K562 (cell line): ENCODE data around the gene CACNA1C. TPM values are rescaled to one million over a fixed set of nuclear protein-coding genes. Genes with fewer than 3 reads are reported as not detected.

Source experiments
- ATAC-seq: fragments of 200-7000 bp; cut with Tn5 transposase; 3 replicates; pipeline ENCODE4 v1.9.1; 2020; ENCODE audit warnings: moderate library complexity
- BruUV-seq: library from RNA; stranded (reverse); fragments of 400-500 nt; replicated peaks from 2 replicates; lab custom pipeline; 2021; lab: Mats Ljungman, UMichigan
- CTCF ChIA-PET: fragments of 300-600 bp; formaldehyde crosslinking; extraction: SDS; loops from one replicate; lab custom pipeline; 2021; ENCODE audit warnings: low intra/inter-chr PET ratio; lab: Yijun Ruan, JAX
- POLR2A ChIA-PET: fragments of 300-600, 350-650 bp; sonication (Branson Sonifier 250); formaldehyde crosslinking; extraction: SDS; loops from one replicate; lab custom pipeline; 2021; ENCODE audit warnings: antibody characterized with exemption, inconsistent platforms; lab: Yijun Ruan, JAX
- DNase-seq, 4 experiments: peaks; one replicate each; pipeline versions ENCODE4 v3.0.0 to v3.0.0-alpha.2; 2011 to 2018; ENCODE audit warnings: low spot score in 3 of 4, mixed read lengths in 3 of 4; ENCODE audit errors: extremely low read depth in 1 of 4
- FAIRE-seq: peaks from 2 replicates; lab custom pipeline; 2011; peaks lifted over from hg19 to GRCh38; lab: Jason Lieb, UNC
- H2AFZ ChIP-seq: 2 replicates; pipeline ENCODE4 v1.6.0; 2011; ENCODE audit warnings: low read depth, low read length, control low read depth, inconsistent platforms
- H3K27ac ChIP-seq: fragments of 200-600 bp; 3 replicates; pipeline ENCODE4 v1.8.0; 2011; ENCODE audit warnings: low read depth, mild to moderate bottlenecking, control low read depth, inconsistent platforms, low read length, moderate library complexity, mixed read lengths; ENCODE audit errors: extremely low read depth
- H3K27me3 ChIP-seq, 2 experiments: fragments of 300-600 bp in 1 of 2; 2 replicates in 1 of 2; 3 replicates in 1 of 2; pipeline versions ENCODE4 v1.6.0 to v1.8.0; 2011; ENCODE audit warnings: inconsistent platforms in 2 of 2, low read length in 2 of 2, mild to moderate bottlenecking in 1 of 2, mixed read lengths in 1 of 2, moderate library complexity in 1 of 2; ENCODE audit not compliant: control insufficient read depth in 2 of 2, insufficient read depth in 2 of 2
- H3K36me3 ChIP-seq: fragments of 300-600 bp; 3 replicates; pipeline ENCODE4 v1.8.0; 2011; ENCODE audit warnings: mild to moderate bottlenecking, low read length, inconsistent platforms; ENCODE audit not compliant: control insufficient read depth, insufficient read depth
- H3K4me1 ChIP-seq, 2 experiments: fragments of 200-600 bp in 1 of 2; replicated peaks in 1 of 2; 2 replicates in 1 of 2; 3 replicates in 1 of 2; pipeline versions ENCODE4 v1.5.1 to v1.8.0; 2011; ENCODE audit warnings: inconsistent platforms in 2 of 2, low read length in 2 of 2, mild to moderate bottlenecking in 1 of 2, mixed read lengths in 1 of 2, moderate library complexity in 1 of 2; ENCODE audit not compliant: control insufficient read depth in 2 of 2, insufficient read depth in 2 of 2
- H3K4me2 ChIP-seq: 2 replicates; pipeline ENCODE4 v1.6.1; 2011; ENCODE audit warnings: low read length, control low read depth, inconsistent platforms, mixed read lengths; ENCODE audit not compliant: insufficient read depth
- H3K4me3 ChIP-seq: fragments of 200-600 bp; sonication (generic), shearing (Covaris generic); 2 replicates; pipeline ENCODE4 v1.5.1; 2016; ENCODE audit warnings: control low read depth, inconsistent platforms
- H3K79me2 ChIP-seq: fragments of 200-600 bp; 3 replicates; pipeline ENCODE4 v1.8.0; 2011; ENCODE audit warnings: low read length, inconsistent platforms; ENCODE audit not compliant: control insufficient read depth, insufficient read depth
- H3K9ac ChIP-seq, 2 experiments: 2 replicates each; pipeline versions ENCODE4 v1.6.0 to v1.6.1; 2011; ENCODE audit warnings: low read depth in 2 of 2, low read length in 2 of 2, control low read depth in 1 of 2, inconsistent platforms in 1 of 2, mild to moderate bottlenecking in 1 of 2, mixed read lengths in 1 of 2; ENCODE audit not compliant: insufficient read depth in 1 of 2
- H3K9me1 ChIP-seq: one replicate; pipeline ENCODE4 v1.6.0; 2011; ENCODE audit warnings: inconsistent platforms, mild to moderate bottlenecking, low read length, moderate library complexity; ENCODE audit not compliant: control insufficient read depth, insufficient read depth
- H3K9me3 ChIP-seq: replicated peaks from 2 replicates; pipeline ENCODE4 v1.5.1; 2011; ENCODE audit warnings: low read depth, low read length, inconsistent platforms; ENCODE audit not compliant: control insufficient read depth, insufficient read depth
- H4K20me1 ChIP-seq: replicated peaks from 2 replicates; pipeline ENCODE4 v1.6.1; 2011; ENCODE audit warnings: low read length, inconsistent platforms, mixed read lengths; ENCODE audit not compliant: control insufficient read depth, insufficient read depth
- AFF4 ChIP-seq: sonication (generic); formaldehyde crosslinking; IDR thresholded peaks from 2 replicates; pipeline ENCODE4 v1.8.0; 2023; ENCODE audit warnings: mild to moderate bottlenecking, missing genetic modification reagents
- E4F1 ChIP-seq: fragments of 250-450 bp; sonication (Bioruptor Pico); IDR thresholded peaks from 2 replicates; pipeline ENCODE4 v1.5.0; 2021; ENCODE audit warnings: mild to moderate bottlenecking, borderline replicate concordance
- KDM1A ChIP-seq, 2 experiments: fragments of 450-650 bp; IDR thresholded peaks; 2 replicates each; pipeline ENCODE4 v1.6.1; 2016; ENCODE audit warnings: mild to moderate bottlenecking in 2 of 2
- KLF1 ChIP-seq: fragments of 450-650 bp; IDR thresholded peaks from 2 replicates; pipeline ENCODE4 v1.6.1; 2016; ENCODE audit warnings: missing genetic modification characterization, missing compliant biosample characterization
- MBD1 ChIP-seq: fragments of 250-450 bp; sonication (Bioruptor Pico); IDR thresholded peaks from 2 replicates; pipeline ENCODE4 v1.8.0; 2022; ENCODE audit warnings: inconsistent platforms
- MLX ChIP-seq, 2 experiments: fragments of 450-650 bp in 1 of 2; sonication (generic) in 1 of 2; formaldehyde crosslinking; conservative IDR thresholded peaks; 2 replicates each; pipeline versions ENCODE4 v1.4.0 to v1.8.1; 2020 to 2022; ENCODE audit warnings: mild to moderate bottlenecking in 1 of 2, missing genetic modification reagents in 1 of 2
- MYNN ChIP-seq, 2 experiments: sonication (generic); formaldehyde crosslinking in 1 of 2; IDR thresholded peaks; 2 replicates each; pipeline versions ENCODE4 v1.5.0 to v1.6.1; 2016 to 2020; ENCODE audit warnings: antibody characterized with exemption in 1 of 2, missing genetic modification reagents in 1 of 2
- POU5F1 ChIP-seq: fragments of 150-350 bp; IDR thresholded peaks from 2 replicates; pipeline ENCODE4 v1.6.1; 2014; ENCODE audit warnings: borderline replicate concordance, low read length, low read depth, mild to moderate bottlenecking; ENCODE audit not compliant: partially characterized antibody
- PTBP1 ChIP-seq: fragments of 200-400 bp; formaldehyde crosslinking; IDR thresholded peaks from 2 replicates; pipeline ENCODE4 v1.6.1; 2017; ENCODE audit warnings: low read depth, low read length
- TCF7L2 ChIP-seq: fragments of 150-350 bp; IDR thresholded peaks from 2 replicates; pipeline ENCODE4 v1.6.1; 2016; ENCODE audit warnings: low read depth, mild to moderate bottlenecking, low read length, moderate library complexity
- ZNF324 ChIP-seq: fragments of 250-450 bp; sonication (Bioruptor Pico); IDR thresholded peaks from 2 replicates; pipeline ENCODE4 v1.4.0; 2020; ENCODE audit warnings: mild to moderate bottlenecking
- ZNF740 ChIP-seq, 3 experiments: fragments of 200-800 bp in 1 of 3; sonication (Bioruptor generic) in 1 of 3; sonication (generic) in 1 of 3; formaldehyde crosslinking in 1 of 3; IDR thresholded peaks; 2 replicates each; pipeline versions ENCODE4 v1.6.1 to v1.8.0; 2016 to 2022; ENCODE audit warnings: mild to moderate bottlenecking in 2 of 3, missing compliant biosample characterization in 2 of 3, missing genetic modification characterization in 2 of 3, missing genetic modification reagents in 1 of 3
- in situ Hi-C: fragments of 300-500 bp; cut with MboI; formaldehyde crosslinking; loops from 4 replicates; pipeline ENCODE4 v1.15.0; 2018; ENCODE audit warnings: inconsistent platforms, mixed read lengths
- intact Hi-C: fragments of 100-400 bp; cut with micrococcal nuclease; formaldehyde crosslinking; loops from 2 replicates; pipeline ENCODE4 v1.14.2; 2022
- polyA plus RNA-seq, 8 experiments: library from polyadenylated mRNA; depleted of rRNA in 4 of 8; stranded (reverse) in 5 of 8; unstranded in 3 of 8; fragments of >200 nt; fragmentation: Nextera tagmentation in 2 of 8; fragmentation: Illumina TruSeq in 1 of 8; extraction: Ambion mirVana in 2 of 8; extraction: Trizol in 1 of 8; gene quantifications; 2 replicates each; pipeline versions ENCODE4 v1.2.1 to v1.2.3, GENCODE V29; 2011 to 2014; ENCODE audit warnings: inconsistent platforms in 1 of 8, missing spikeins in 1 of 8
- total RNA-seq, 7 experiments: library from RNA; depleted of rRNA in 6 of 7; stranded (reverse); fragments of >200 nt in 6 of 7; fragmentation: Illumina TruSeq in 2 of 7; extraction: Trizol in 2 of 7; gene quantifications; 2 replicates each; pipeline versions ENCODE4 v1.2.1 to v1.2.3, GENCODE V29; 2011 to 2021; ENCODE audit warnings: low replicate concordance in 1 of 7

The CACNA1C gene
- total and polyA plus RNA-seq, 9 of the 15 experiments (the other 6 are each of a cell fraction or from before 2014, with no cell fraction given) = not detected

- peaks cover 0 to 7% of the 10 kb centered on the region in 2 experiments; a peak in 3 of 5 replicates for H3K4me1 ChIP-seq
- no peak overlapping the region for H3K9ac ChIP-seq
- ATAC-seq = no peak
- no peaks in the 10 kb centered on the region for H3K79me2 ChIP-seq
- H3K27me3 ChIP-seq = peaks cover 7 to 22% of the 10 kb centered on the region in 2 experiments; a peak in 3 of 5 replicates
- in situ Hi-C loops (no loop called here), intact Hi-C loops (loop anchor here (10.0 kb wide), 1 partner anchor 244 kb away; no protein-coding TSS in a partner anchor)
- no peaks in the 10 kb centered on the region for H4K20me1 ChIP-seq
- DNase-seq = no peak
- H3K27ac ChIP-seq = no peak overlapping the region
- H3K4me3 ChIP-seq = no peak overlapping the region
- no peaks in the 10 kb centered on the region for H3K9me1 ChIP-seq
- BruUV-seq = no TSS peak
- POLR2A ChIA-PET = no interaction called here
- H2AFZ ChIP-seq = no peak overlapping the region
- no peak for FAIRE-seq
- no peak overlapping the region for H3K4me2 ChIP-seq
- H3K9me3 ChIP-seq = no peaks in the 10 kb centered on the region
- H3K36me3 ChIP-seq = no peaks in the 10 kb centered on the region
- CTCF ChIA-PET = no interaction called here
- TF ChIP-seq ZNF740 (CRISPR knock-in tag; IDR thresholded peaks at IDR 0.05) (no peak), ZNF740 (tag; IDR thresholded peaks at IDR 0.05) (no peak), KDM1A (IDR thresholded peaks at IDR 0.05) (no peak), MYNN (IDR thresholded peaks at IDR 0.05) (no peak), MYNN (CRISPR knock-in tag; IDR thresholded peaks at IDR 0.05) (no peak), MLX (CRISPR knock-in tag; conservative IDR thresholded peaks at IDR 0.05) (no peak), PTBP1 (no peak), TCF7L2 (no peak), E4F1 (CRISPR knock-in tag) (no peak), POU5F1 (no peak), ZNF324 (CRISPR knock-in tag) (no peak), MBD1 (CRISPR knock-in tag) (no peak), AFF4 (CRISPR knock-in tag) (no peak), KLF1 (no peak)
Measured at GRCh38 chr12:2039034-2039433, 13.8 kb upstream of the CACNA1C start.
